ENCODE measurements around the gene NSUN5. TPM values are rescaled to one million over a fixed set of nuclear protein-coding genes. Genes with fewer than 3 reads are reported as not detected.

The NSUN5 gene
- total RNA-seq (10 to 100 TPM in 3 of 5 donors, 1 to 10 TPM in 1, not detected in 1; 6.7 to 97.3 (median 16.5) TPM), polyA plus RNA-seq (10 to 100 TPM; 22.4 to 26.9 (median 24.6) TPM)
- long read RNA-seq, donor 1, partial matches to known transcripts = 0 of 2 reads
- long read RNA-seq, donor 1, other reads (novel, unspliced or antisense) = 0 of 2 reads
- long read RNA-seq, donor 2, transcript NSUN5-204 (10 exons, 1,663 nt) = major isoform, 6 of 6 reads
- long read RNA-seq, donor 2, partial matches to known transcripts = 0 of 6 reads
- long read RNA-seq, donor 2, other reads (novel, unspliced or antisense) = 0 of 6 reads
- long read RNA-seq, donor 3, partial matches to known transcripts = 0 of 1 reads
- long read RNA-seq, donor 3, other reads (novel, unspliced or antisense) = 0 of 1 reads
- long read RNA-seq, donor 4 = 0 reads
- long read RNA-seq, donor 5, partial matches to known transcripts = 0 of 3 reads
- long read RNA-seq, donor 5, other reads (novel, unspliced or antisense) = 0 of 3 reads
- long read RNA-seq, donor 6, transcript NSUN5-204 (10 exons, 1,663 nt) = major isoform, 11 of 12 reads
- long read RNA-seq, donor 6, partial matches to known transcripts = 0 of 12 reads
- long read RNA-seq, donor 6, other reads (novel, unspliced or antisense) = 0 of 12 reads
- long read RNA-seq, donor 7, transcript NSUN5-204 (10 exons, 1,663 nt) = major isoform, 9 of 9 reads
- long read RNA-seq, donor 7, partial matches to known transcripts = 0 of 9 reads
- long read RNA-seq, donor 7, other reads (novel, unspliced or antisense) = 0 of 9 reads
- long read RNA-seq, donor 8, partial matches to known transcripts = 0 of 1 reads
- long read RNA-seq, donor 8, other reads (novel, unspliced or antisense) = 0 of 1 reads
- long read RNA-seq, donor 9, partial matches to known transcripts = 0 of 4 reads
- long read RNA-seq, donor 9, other reads (novel, unspliced or antisense) = 0 of 4 reads
- long read RNA-seq, donor 10, partial matches to known transcripts = 0 of 3 reads
- long read RNA-seq, donor 10, other reads (novel, unspliced or antisense) = 0 of 3 reads

- Histone ChIP-seq H3K9me3 (no peaks in the 10 kb centered on the region), H3K4me1 (peaks cover 8 to 22% (median 20%) of the 10 kb centered on the region in 4 donors), H3K27ac (peak within 1 kb of the TSS; percentile 67 to 82 (median 79)), H3K4me3 (peak within 1 kb of the TSS; percentile 62 to 94 (median 70)), H3K36me3 (peaks cover 18 to 37% (median 34%) of the 10 kb centered on the region in 4 donors), H3K27me3 (no peaks in the 10 kb centered on the region)
- intact Hi-C loops (cut with DNase I; ENCODE audit: low total_unique reads) = no loop called here
- 12 to 49% (median 14%) methylated on average over 11 to 40 of the region's 40 CpGs for WGBS, 5 donors
- no peak for TF ChIP-seq POLR2A (IDR thresholded peaks at IDR 0.05)
- TF ChIP-seq, protein P1, sequence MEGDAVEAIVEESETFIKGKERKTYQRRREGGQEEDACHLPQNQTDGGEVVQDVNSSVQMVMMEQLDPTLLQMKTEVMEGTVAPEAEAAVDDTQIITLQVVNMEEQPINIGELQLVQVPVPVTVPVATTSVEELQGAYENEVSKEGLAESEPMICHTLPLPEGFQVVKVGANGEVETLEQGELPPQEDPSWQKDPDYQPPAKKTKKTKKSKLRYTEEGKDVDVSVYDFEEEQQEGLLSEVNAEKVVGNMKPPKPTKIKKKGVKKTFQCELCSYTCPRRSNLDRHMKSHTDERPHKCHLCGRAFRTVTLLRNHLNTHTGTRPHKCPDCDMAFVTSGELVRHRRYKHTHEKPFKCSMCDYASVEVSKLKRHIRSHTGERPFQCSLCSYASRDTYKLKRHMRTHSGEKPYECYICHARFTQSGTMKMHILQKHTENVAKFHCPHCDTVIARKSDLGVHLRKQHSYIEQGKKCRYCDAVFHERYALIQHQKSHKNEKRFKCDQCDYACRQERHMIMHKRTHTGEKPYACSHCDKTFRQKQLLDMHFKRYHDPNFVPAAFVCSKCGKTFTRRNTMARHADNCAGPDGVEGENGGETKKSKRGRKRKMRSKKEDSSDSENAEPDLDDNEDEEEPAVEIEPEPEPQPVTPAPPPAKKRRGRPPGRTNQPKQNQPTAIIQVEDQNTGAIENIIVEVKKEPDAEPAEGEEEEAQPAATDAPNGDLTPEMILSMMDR (IDR thresholded peaks at IDR 0.05) = no peak
- no peak for TF ChIP-seq EP300 (IDR thresholded peaks at IDR 0.05)
- peak; percentile 47 to 94 (median 72) for TF ChIP-seq POLR2AphosphoS5 (IDR thresholded peaks at IDR 0.05)
- peak; percentile 91 to 95 for DNase-seq
Measured at GRCh38 chr7:73308665-73309214, at the start of gene NSUN5. Gene NSUN5 (minus strand): TSS chr7:73308826. CDS start chr7:73308790, 36 bp downstream.

- H3K9me3 ChIP-seq = peaks cover 0 to 3% (median 0%) of the 10 kb centered on the region in 4 donors
- DNase-seq = no peak
- H3K36me3 ChIP-seq = no peaks in the 10 kb centered on the region
- H3K27ac ChIP-seq = no peak overlapping the region
- no peak overlapping the region for H3K4me3 ChIP-seq
- H3K27me3 ChIP-seq = peaks cover 0 to 16% (median 0%) of the 10 kb centered on the region in 3 donors
- peaks cover 5 to 18% (median 16%) of the 10 kb centered on the region in 4 donors for H3K4me1 ChIP-seq
- 40 to 65% (median 55%) methylated on average over 5 of the region's 5 CpGs for WGBS, 5 donors
- TF ChIP-seq EP300 (IDR thresholded peaks at IDR 0.05) (no peak), POLR2AphosphoS5 (IDR thresholded peaks at IDR 0.05) (no peak), POLR2A (IDR thresholded peaks at IDR 0.05) (no peak)
- TF ChIP-seq, protein P1 (IDR thresholded peaks at IDR 0.05) = no peak
- intact Hi-C loops (cut with DNase I; ENCODE audit: low total_unique reads) = no loop called here
Measured at GRCh38 chr7:73356159-73356558, 47.5 kb upstream of the NSUN5 start.

DNA sequence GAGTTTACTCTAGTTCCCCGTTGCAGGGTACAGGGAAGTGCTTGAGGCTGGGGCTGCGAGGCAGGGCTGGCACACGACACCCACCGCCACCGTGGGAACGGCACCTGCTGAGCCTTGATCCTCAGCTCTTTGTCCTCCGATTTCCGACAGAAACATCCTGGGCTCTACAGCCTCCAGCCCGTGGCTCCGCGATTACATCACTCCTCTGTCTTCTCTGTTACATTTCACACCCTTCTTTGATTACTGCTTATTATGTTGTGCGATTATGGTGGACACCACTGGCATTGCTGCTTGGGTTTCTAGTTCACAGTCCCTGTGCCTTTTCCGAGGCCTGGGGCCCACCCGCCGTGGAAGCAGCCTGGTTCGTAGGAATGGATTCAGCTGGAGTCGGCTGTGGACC, 46.2 kb upstream of the NSUN5 start:
- Histone ChIP-seq H3K4me3 (no peak overlapping the region), H3K9me3 (peaks cover 0 to 3% (median 0%) of the 10 kb centered on the region in 4 donors), H3K27ac (no peak overlapping the region), H3K4me1 (peaks cover 5 to 18% (median 16%) of the 10 kb centered on the region in 4 donors), H3K27me3 (peaks cover 0 to 15% (median 0%) of the 10 kb centered on the region in 3 donors), H3K36me3 (no peaks in the 10 kb centered on the region)
- no peak for DNase-seq
- intact Hi-C loops (cut with DNase I; ENCODE audit: low total_unique reads) = no loop called here
- TF ChIP-seq POLR2AphosphoS5 (IDR thresholded peaks at IDR 0.05) = no peak
- no peak for TF ChIP-seq EP300 (IDR thresholded peaks at IDR 0.05)
- 81 to 95% (median 89%) methylated on average over 13 to 17 of the region's 17 CpGs for whole genome bisulfite sequencing, 5 donors

- TF ChIP-seq POLR2AphosphoS5 (IDR thresholded peaks at IDR 0.05) = no peak
- TF ChIP-seq, protein P1 (IDR thresholded peaks at IDR 0.05) = no peak
- Histone ChIP-seq H3K27me3 (peaks cover 0 to 8% (median 0%) of the 10 kb centered on the region in 3 donors), H3K4me1 (peaks cover 5 to 18% (median 15%) of the 10 kb centered on the region in 4 donors), H3K4me3 (no peak overlapping the region), H3K27ac (no peak overlapping the region), H3K9me3 (peaks cover 0 to 3% (median 0%) of the 10 kb centered on the region in 4 donors), H3K36me3 (no peaks in the 10 kb centered on the region)
- 88 to 95% (median 90%) methylated on average over 8 to 9 of the region's 9 CpGs for WGBS, 5 donors
- intact Hi-C loops (cut with DNase I; ENCODE audit: low total_unique reads) = no loop called here
- no peak for DNase-seq
Measured at GRCh38 chr7:73354196-73354595, 45.6 kb upstream of the NSUN5 start.
